Endometrial microvascular endothelial cells (primary cell): ENCODE data around the gene FAM131B. TPM values are rescaled to one million over a fixed set of nuclear protein-coding genes. Genes with fewer than 3 reads are reported as not detected.

Experiments
- in situ Hi-C: cut with HindIII; loops from 2 replicates; pipeline ENCODE4 v1.10.0; 2017; ENCODE audit warnings: low sequenced_read_pairs, low pct_unique_long_range_greater_than_20kb; ENCODE audit errors: inconsistent ontology term
- total RNA-seq: library from RNA; depleted of rRNA; stranded (reverse); fragments of >200 nt; gene quantifications from one replicate; pipeline ENCODE4 v1.2.3, GENCODE V29; 2015; ENCODE audit errors: inconsistent ontology term

Gene FAM131B
- total RNA-seq, 1 donor from 2014 or later, result 1.7 TPM

GRCh38 chr7:143303733-143304132 is 58.8 kb downstream of the FAM131B start:
- in situ Hi-C loops, result no loop called here

Other genes with a start within 250 kb of the FAM131B start
- not detected for gene PIP, start 230.6 kb downstream of the FAM131B start, total RNA-seq
- gene TAS2R39, start 179.3 kb downstream of the FAM131B start, total RNA-seq, result not detected
- not detected for gene TAS2R40, start 140.7 kb downstream of the FAM131B start, total RNA-seq
- 212 TPM for gene GSTK1, start 99.3 kb downstream of the FAM131B start, total RNA-seq
- not detected for gene TMEM139, start 77.8 kb downstream of the FAM131B start, total RNA-seq
- gene CASP2, start 74.4 kb downstream of the FAM131B start, total RNA-seq, result 18.4 TPM
- gene CLCN1, start 46.6 kb downstream of the FAM131B start, total RNA-seq, result not detected
- gene ZYX, start 18.6 kb upstream of the FAM131B start, total RNA-seq, result 485 TPM
- gene EPHA1, start 46.1 kb upstream of the FAM131B start, total RNA-seq, result 0.28 TPM
- gene TAS2R60, start 80.7 kb upstream of the FAM131B start, total RNA-seq, result not detected
- gene TAS2R41, start 115.2 kb upstream of the FAM131B start, total RNA-seq, result not detected
- gene CTAGE15, start 209.1 kb upstream of the FAM131B start, total RNA-seq, result not detected